Heart left ventricle (tissue), 16 donors: ENCODE results near the gene TMEM247. TPM values are rescaled to one million over a fixed set of nuclear protein-coding genes. Genes with fewer than 3 reads are reported as not detected.

Experiments
- ATAC-seq, 4 donors: fragments of 200-7000 bp; cut with Tn5 transposase; one replicate each; pipeline ENCODE4 v1.9.1; 2020 to 2022; ENCODE audit warnings: moderate library complexity in 4 of 4, mild to moderate bottlenecking in 3 of 4, moderate number of reproducible peaks in 1 of 4
- DNase-seq, 5 donors: peaks; one replicate each; pipeline ENCODE4 v3.0.0-alpha.2; 2020
- H3K27ac ChIP-seq, 12 donors: fragments of 200-600 bp; sonication (generic) in 4 of 12; one replicate each; pipeline versions ENCODE4 v1.5.0 to v1.8.0; 2016 to 2022; ENCODE audit warnings: mild to moderate bottlenecking in 2 of 12
- H3K27me3 ChIP-seq, 9 donors: fragments of 200-600 bp; sonication (generic) in 2 of 9; one replicate each; pipeline versions ENCODE4 v1.5.1 to v1.8.0; 2016 to 2022; ENCODE audit warnings: mild to moderate bottlenecking in 3 of 9
- H3K36me3 ChIP-seq, 9 donors: fragments of 200-600 bp; sonication (generic) in 2 of 9; one replicate each; pipeline versions ENCODE4 v1.5.0 to v1.8.0; 2018 to 2022; ENCODE audit warnings: mild to moderate bottlenecking in 2 of 9
- H3K4me1 ChIP-seq, 12 donors: fragments of 200-600 bp; sonication (generic) in 4 of 12; one replicate each; pipeline versions ENCODE4 v1.5.0 to v1.8.0; 2016 to 2022; ENCODE audit warnings: mild to moderate bottlenecking in 3 of 12
- H3K4me3 ChIP-seq, 12 donors: fragments of 200-600 bp; sonication (generic) in 4 of 12; one replicate each; pipeline versions ENCODE4 v1.5.0 to v1.8.0; 2017 to 2022; ENCODE audit warnings: mild to moderate bottlenecking in 9 of 12, moderate library complexity in 4 of 12
- H3K9me3 ChIP-seq, 12 donors: fragments of 200-600 bp; sonication (generic) in 4 of 12; one replicate each; pipeline versions ENCODE4 v1.5.0 to v1.8.0; 2016 to 2022; ENCODE audit warnings: mild to moderate bottlenecking in 1 of 12
- CTCF ChIP-seq, 12 donors: fragments of 200-600 bp; sonication (generic) in 4 of 12; IDR thresholded peaks; one replicate each; pipeline versions ENCODE4 v1.5.0 to v1.8.0; 2018 to 2022; ENCODE audit warnings: antibody characterized with exemption in 12 of 12, mild to moderate bottlenecking in 5 of 12
- POLR2A ChIP-seq, 2 donors: fragments of 450-650 bp; IDR thresholded peaks; one replicate each; pipeline ENCODE4 v1.6.1; 2017; ENCODE audit warnings: antibody characterized with exemption in 2 of 2, mild to moderate bottlenecking in 2 of 2, moderate library complexity in 2 of 2
- WGBS, 4 donors: extraction: QIAGEN DNeasy Blood & Tissue Kit in 2 of 4; methylation state at CpG; one replicate each; pipeline versions ENCODE4 v1.1.5 to v1.1.7; 2013 to 2018; 5-methylcytosine and 5-hydroxymethylcytosine counted together
- intact Hi-C, 10 donors: fragments of 100-400 bp; cut with DNase I; formaldehyde crosslinking; loops; one replicate each; pipeline versions ENCODE4 v1.11.1 to v1.14.2; 2022
- polyA plus RNA-seq, 2 donors: library from polyadenylated mRNA; stranded (reverse); fragments of 200-250 nt; gene quantifications; one replicate each; pipeline ENCODE4 v1.2.3, GENCODE V29; 2013
- total RNA-seq, 9 donors: library from RNA; depleted of rRNA in 2 of 9; stranded (reverse); fragments of >200 nt in 2 of 9; fragmentation: NEBNext Ultra II Directional in 3 of 9; extraction: Animal tissue kit (Norgen Biotek cat#: 25700) in 3 of 9; gene quantifications; one replicate each; pipeline versions ENCODE4 v1.1.0 to v1.2.4, GENCODE V29; 2016 to 2023
- donor health status: ischemic (EF 13 %, LVEDD 7.1; RV severe dilation, severe dysfunction).
- donor health status: healthy with polysubstance abuse.
- donor health status: DM: no; HTN: yes; CAD: no.
- donor health status: DM: no; HTN: no; CAD: no.
- donor health status: ischemic (EF 25% LVEDD 6.9; RV normal size, moderate dysfunction).
- donor health status: ischemic (EF 25% LVEDD 5.7; RV mildly dilated, moderate dysfunction).
- donor health status: healthy.
- donor health status: DM: yes; HTN: yes; CAD: no.
- donor health status: ischemic (EF 35%, LVEDD 5.7; RV mildly dilated, moderate dysfunction).
- donor health status: nonischemic (EF 11% LVEDD 7.7; RV severe dilation, severe dysfunction).
- donor health status: DM: yes; HTN: yes; CAD: no.
- donor health status: PGD.
- donor health status: ischemic (EF 29% LVEDD 5.4; RV normal size, mild dysfunction).
- donor health status: nonischemic (EF 23%, LVEDD 6.1; RV moderate dilation, normal function).

Gene TMEM247
- total and polyA plus RNA-seq, 11 donors, result not detected

GRCh38 chr2:46461011-46461674, 18.2 kb upstream of the TMEM247 start:
- Histone ChIP-seq H3K9me3 (no peaks in the 10 kb centered on the region), H3K36me3 (no peaks in the 10 kb centered on the region), H3K27ac (peak overlapping the region; percentile 30 to 74 (median 58)), H3K4me3 (no peak overlapping the region), H3K27me3 (no peaks in the 10 kb centered on the region), H3K4me1 (peaks cover 7 to 40% (median 20%) of the 10 kb centered on the region in 12 donors)
- 18 to 24% (median 22%) methylated on average over 8 of the region's 8 CpGs for WGBS, 4 donors
- TF ChIP-seq CTCF (IDR thresholded peaks at IDR 0.05), result peak; percentile 98 to 100 (median 99)
- TF ChIP-seq POLR2A (IDR thresholded peaks at IDR 0.05), result no peak
- ATAC-seq (peak; percentile 34 to 75 (median 58)), DNase-seq (peak; percentile 69 to 87 (median 78))
- intact Hi-C loops, result loop anchor here in 8 of 10 donors (1.0 to 2.0 kb wide), 8 partner anchors 162 to 468 kb away; no protein-coding TSS in a partner anchor

GRCh38 chr2:46461709-46462171, 17.6 kb upstream of the TMEM247 start:
- Histone ChIP-seq H3K36me3 (no peaks in the 10 kb centered on the region), H3K4me3 (no peak overlapping the region), H3K27me3 (no peaks in the 10 kb centered on the region), H3K4me1 (peaks cover 7 to 40% (median 20%) of the 10 kb centered on the region in 12 donors), H3K27ac (peak overlapping the region in 3 of 12 donors; percentile 50 to 71 (median 63)), H3K9me3 (no peaks in the 10 kb centered on the region)
- WGBS, 4 donors, result 33 to 41% (median 35%) methylated on average over 7 of the region's 7 CpGs
- TF ChIP-seq POLR2A (IDR thresholded peaks at IDR 0.05), result no peak
- peak in 5 of 12 donors; percentile 1 to 23 (median 10) for TF ChIP-seq CTCF (IDR thresholded peaks at IDR 0.05)
- ATAC-seq (peak in 1 of 4 donors; percentile 10), DNase-seq (no peak)
- intact Hi-C loops, result loop anchor here in 8 of 10 donors (1.0 to 2.0 kb wide), 9 partner anchors 163 to 469 kb away; no protein-coding TSS in a partner anchor

- no peaks in the 10 kb centered on the region for H3K27me3 ChIP-seq
- 88 to 94% (median 90%) methylated on average over 3 of the region's 3 CpGs for WGBS, 4 donors
- H3K4me3 ChIP-seq, result no peak overlapping the region
- no peaks in the 10 kb centered on the region for H3K9me3 ChIP-seq
- peaks cover 7 to 40% (median 20%) of the 10 kb centered on the region in 12 donors for H3K4me1 ChIP-seq
- intact Hi-C loops, result loop anchor here in 2 of 10 donors (2.0 kb wide), 2 partner anchors 426 to 470 kb away; no protein-coding TSS in a partner anchor
- DNase-seq, result no peak
- H3K36me3 ChIP-seq, result no peaks in the 10 kb centered on the region
- no peak for ATAC-seq
- no peak overlapping the region for H3K27ac ChIP-seq
- TF ChIP-seq POLR2A (IDR thresholded peaks at IDR 0.05) (no peak), CTCF (IDR thresholded peaks at IDR 0.05) (no peak)
Observed at GRCh38 chr2:46462936-46463335, 16.4 kb upstream of the TMEM247 start.

- WGBS, 4 donors, result 85 to 94% (median 93%) methylated on average over 6 of the region's 6 CpGs
- H3K27me3 ChIP-seq, result no peaks in the 10 kb centered on the region
Observed at GRCh38 chr2:46469116-46469515, 10.2 kb upstream of the TMEM247 start.

More at GRCh38 chr2:46469116-46469515, 10.2 kb upstream of the TMEM247 start:
- Histone ChIP-seq H3K4me3 (no peak overlapping the region), H3K36me3 (no peaks in the 10 kb centered on the region), H3K4me1 (peaks cover 0 to 17% (median 2%) of the 10 kb centered on the region in 12 donors), H3K9me3 (no peaks in the 10 kb centered on the region), H3K27ac (no peak overlapping the region)
- TF ChIP-seq POLR2A (IDR thresholded peaks at IDR 0.05) (no peak), CTCF (IDR thresholded peaks at IDR 0.05) (no peak)
- ATAC-seq (no peak), DNase-seq (peak in 1 of 5 donors; percentile 3)
- intact Hi-C loops, result loop anchor here in 2 of 10 donors (5.0 kb wide), 2 partner anchors 133 to 138 kb away; no protein-coding TSS in a partner anchor
